MCF 10A (cell line): ENCODE results near the gene LETM1. TPM values are rescaled to one million over a fixed set of nuclear protein-coding genes. Genes with fewer than 3 reads are reported as not detected.

Experiments
- BruUV-seq: library from RNA; stranded (reverse); fragments of 400-500 nt; replicated peaks from 2 replicates; lab custom pipeline; 2021; lab: Mats Ljungman, UMichigan
- CTCF ChIA-PET: fragments of 300-600 bp; sonication (Branson Sonifier 250); formaldehyde crosslinking; extraction: SDS; loops from one replicate; lab custom pipeline; 2021; ENCODE audit warnings: antibody characterized with exemption, inconsistent platforms; lab: Yijun Ruan, JAX
- POLR2A ChIA-PET: fragments of 300-600, 350-650 bp; sonication (Branson Sonifier 250); formaldehyde crosslinking; extraction: SDS; loops from one replicate; lab custom pipeline; 2020; ENCODE audit warnings: antibody characterized with exemption, inconsistent platforms; lab: Yijun Ruan, JAX
- DNase-seq: peaks from one replicate; pipeline ENCODE4 v3.0.0-alpha.2; 2018; ENCODE audit not compliant: unreplicated experiment
- H3K27ac Mint-ChIP-seq: one replicate; pipeline ENCODE4 v1.8.0; 2022; ENCODE audit warnings: mild to moderate bottlenecking, low read depth, mixed read lengths; ENCODE audit not compliant: unreplicated experiment
- H3K27me3 Mint-ChIP-seq: one replicate; pipeline ENCODE4 v1.8.0; 2022; ENCODE audit warnings: mixed read lengths; ENCODE audit not compliant: insufficient read depth, unreplicated experiment
- H3K36me3 Mint-ChIP-seq: one replicate; pipeline ENCODE4 v1.8.0; 2022; ENCODE audit warnings: mild to moderate bottlenecking, moderate library complexity, mixed read lengths; ENCODE audit not compliant: insufficient read depth, unreplicated experiment
- H3K4me1 Mint-ChIP-seq: one replicate; pipeline ENCODE4 v1.8.0; 2022; ENCODE audit warnings: mixed read lengths; ENCODE audit not compliant: insufficient read depth, unreplicated experiment
- H3K4me3 Mint-ChIP-seq: one replicate; pipeline ENCODE4 v1.8.0; 2022; ENCODE audit warnings: mild to moderate bottlenecking, moderate library complexity, mixed read lengths; ENCODE audit not compliant: unreplicated experiment
- H3K9me3 Mint-ChIP-seq: one replicate; pipeline ENCODE4 v1.8.0; 2022; ENCODE audit warnings: mixed read lengths; ENCODE audit not compliant: unreplicated experiment
- intact Hi-C: fragments of 100-400 bp; cut with micrococcal nuclease; formaldehyde crosslinking; loops from 2 replicates; pipeline ENCODE4 v1.14.1; 2022
- total RNA-seq: library from RNA; stranded (reverse); gene quantifications from 2 replicates; pipeline ENCODE4 v1.2.3, GENCODE V29; 2022
- TF ChIP-seq, protein P1 (sequence below): fragments of 200-600 bp; IDR thresholded peaks from one replicate; pipeline ENCODE4 v1.8.0; 2022; ENCODE audit warnings: antibody characterized with exemption, mild to moderate bottlenecking; ENCODE audit not compliant: unreplicated experiment

LETM1 gene
- total RNA-seq, 1 experiment from 2014 or later = 85.0 TPM

GRCh38 chr4:1864076-1865008 is 8.4 kb upstream of the LETM1 start:
- H3K27ac Mint-ChIP-seq = no peak overlapping the region
- H3K4me1 Mint-ChIP-seq = no peaks in the 10 kb centered on the region
- intact Hi-C loops = no loop called here
- H3K27me3 Mint-ChIP-seq = no peaks in the 10 kb centered on the region
- no TSS peak for BruUV-seq
- TF ChIP-seq, protein P1, sequence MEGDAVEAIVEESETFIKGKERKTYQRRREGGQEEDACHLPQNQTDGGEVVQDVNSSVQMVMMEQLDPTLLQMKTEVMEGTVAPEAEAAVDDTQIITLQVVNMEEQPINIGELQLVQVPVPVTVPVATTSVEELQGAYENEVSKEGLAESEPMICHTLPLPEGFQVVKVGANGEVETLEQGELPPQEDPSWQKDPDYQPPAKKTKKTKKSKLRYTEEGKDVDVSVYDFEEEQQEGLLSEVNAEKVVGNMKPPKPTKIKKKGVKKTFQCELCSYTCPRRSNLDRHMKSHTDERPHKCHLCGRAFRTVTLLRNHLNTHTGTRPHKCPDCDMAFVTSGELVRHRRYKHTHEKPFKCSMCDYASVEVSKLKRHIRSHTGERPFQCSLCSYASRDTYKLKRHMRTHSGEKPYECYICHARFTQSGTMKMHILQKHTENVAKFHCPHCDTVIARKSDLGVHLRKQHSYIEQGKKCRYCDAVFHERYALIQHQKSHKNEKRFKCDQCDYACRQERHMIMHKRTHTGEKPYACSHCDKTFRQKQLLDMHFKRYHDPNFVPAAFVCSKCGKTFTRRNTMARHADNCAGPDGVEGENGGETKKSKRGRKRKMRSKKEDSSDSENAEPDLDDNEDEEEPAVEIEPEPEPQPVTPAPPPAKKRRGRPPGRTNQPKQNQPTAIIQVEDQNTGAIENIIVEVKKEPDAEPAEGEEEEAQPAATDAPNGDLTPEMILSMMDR = no peak
- H3K36me3 Mint-ChIP-seq = peaks cover 5% of the 10 kb centered on the region
- ChIA-PET POLR2A (no interaction called here), CTCF (interaction anchor here (0.7 to 1.3 kb wide), 3 partner anchors 35 to 64 kb away, joined by 3 to 5 read pairs (median 3); no protein-coding TSS in a partner anchor)
- DNase-seq = no peak
- no peak overlapping the region for H3K4me3 Mint-ChIP-seq
- no peaks in the 10 kb centered on the region for H3K9me3 Mint-ChIP-seq

DNA sequence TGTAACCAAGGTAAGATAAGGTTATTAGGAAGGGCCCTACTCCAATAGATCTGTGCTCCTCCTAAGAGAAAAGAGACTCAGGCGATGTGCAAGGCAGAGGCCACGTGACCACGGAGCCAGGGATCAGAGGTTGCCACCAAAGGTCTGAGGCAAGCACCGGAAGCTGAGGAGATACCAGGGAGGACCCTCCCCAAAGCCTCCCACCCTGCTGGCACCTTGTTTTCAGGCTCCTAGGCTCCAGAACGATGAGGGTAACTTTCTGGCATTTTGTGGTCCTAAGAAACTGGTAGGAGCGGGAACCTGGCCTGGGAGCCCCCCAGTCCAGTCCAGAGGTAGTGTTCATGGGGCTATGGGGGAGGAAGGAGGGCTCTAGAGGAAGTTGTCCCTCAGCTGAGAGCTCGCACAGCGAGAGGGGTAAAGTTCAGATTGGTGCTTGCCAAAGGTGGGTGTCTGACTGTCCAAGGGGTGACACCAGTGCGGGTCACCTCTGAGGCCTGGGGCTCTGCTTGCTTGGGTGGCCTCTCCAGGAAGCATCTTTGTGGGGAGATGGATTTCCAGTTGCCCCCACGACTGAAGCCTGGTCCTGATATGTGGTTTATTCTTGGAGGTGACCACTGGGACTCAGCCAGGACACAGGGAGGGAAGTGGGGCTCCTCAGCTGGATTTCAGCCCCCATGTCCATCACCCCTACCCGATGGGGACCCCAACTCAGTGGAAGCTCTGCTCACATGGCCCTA is 7.5 kb upstream of the LETM1 start:
- CTCF ChIA-PET = interaction anchor here (0.6 to 1.3 kb wide), 3 partner anchors 36 to 303 kb away, joined by 3 to 5 read pairs (median 3); no protein-coding TSS in a partner anchor
- no peak overlapping the region for H3K27ac Mint-ChIP-seq
- BruUV-seq = no TSS peak

DNA sequence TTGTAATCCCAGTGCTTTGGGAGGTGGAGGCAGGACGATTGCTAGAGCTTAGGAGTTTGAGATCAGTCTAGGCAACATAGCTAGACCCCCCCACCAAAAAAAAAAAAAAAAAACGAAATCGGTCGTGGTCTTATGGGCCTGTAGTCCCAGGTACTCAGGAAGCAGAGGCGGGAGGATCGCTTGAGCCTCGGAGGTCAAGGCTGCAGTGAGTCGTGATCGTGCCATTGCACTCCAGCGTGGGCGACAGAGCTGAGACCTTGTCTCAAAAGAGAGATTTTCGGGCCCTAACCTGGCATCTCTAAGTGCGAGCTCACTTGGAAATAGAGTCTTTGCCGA is 7.0 kb upstream of the LETM1 start:
- Mint-ChIP-seq H3K4me3 (no peak overlapping the region), H3K27ac (no peak overlapping the region), H3K9me3 (no peaks in the 10 kb centered on the region), H3K36me3 (peaks cover 5% of the 10 kb centered on the region), H3K4me1 (no peaks in the 10 kb centered on the region), H3K27me3 (no peaks in the 10 kb centered on the region)
- TF ChIP-seq, protein P1 = no peak
- no peak for DNase-seq
- ChIA-PET CTCF (interaction anchor here (0.6 kb wide), 1 partner anchor 302 kb away, joined by 3 read pairs; no protein-coding TSS in a partner anchor), POLR2A (no interaction called here)
- intact Hi-C loops = no loop called here
- no TSS peak for BruUV-seq

More for the DNA sequence above, 7.5 kb upstream of the LETM1 start:
- POLR2A ChIA-PET = no interaction called here
- no peak overlapping the region for H3K4me3 Mint-ChIP-seq
- intact Hi-C loops = no loop called here
- H3K9me3 Mint-ChIP-seq = no peaks in the 10 kb centered on the region
- no peak for DNase-seq
- TF ChIP-seq, protein P1 = no peak
- H3K36me3 Mint-ChIP-seq = peaks cover 5% of the 10 kb centered on the region
- no peaks in the 10 kb centered on the region for H3K4me1 Mint-ChIP-seq
- no peaks in the 10 kb centered on the region for H3K27me3 Mint-ChIP-seq
